IPS-NIHi11 (cell line): ENCODE data around the gene SRGAP3.

Experiments
- DNase-seq: peaks from one replicate; pipeline ENCODE4 v3.0.0; 2012; ENCODE audit warnings: mixed read lengths, low spot score

The SRGAP3 gene

GRCh38 chr3:9251055-9251786 lies 1.8 kb upstream of the SRGAP3 start:
- no peak for DNase-seq

- no peak for DNase-seq
Measured at GRCh38 chr3:9250236-9250635, 790 bp upstream of the SRGAP3 start.

GRCh38 chr3:9248522-9249271 lies 749 bp downstream of the SRGAP3 start:
- DNase-seq: no peak

GRCh38 chr3:9247941-9248521 lies 1.4 kb downstream of the SRGAP3 start:
- no peak for DNase-seq

GRCh38 chr3:9247361-9247940 lies 2.0 kb downstream of the SRGAP3 start:
- no peak for DNase-seq

- DNase-seq: no peak
Measured at GRCh38 chr3:9246189-9246588, 3.3 kb downstream of the SRGAP3 start.

GRCh38 chr3:9244495-9245183 lies 4.8 kb downstream of the SRGAP3 start:
- no peak for DNase-seq

- DNase-seq: no peak
Measured at GRCh38 chr3:9241956-9242355, 7.5 kb downstream of the SRGAP3 start.

GRCh38 chr3:9239680-9240079 lies 9.8 kb downstream of the SRGAP3 start:
- DNase-seq: no peak

- DNase-seq: no peak
Measured at GRCh38 chr3:9238721-9239295, 10.6 kb downstream of the SRGAP3 start.

GRCh38 chr3:9238276-9238675 lies 11.2 kb downstream of the SRGAP3 start:
- no peak for DNase-seq

GRCh38 chr3:9233814-9234600 lies 15.4 kb downstream of the SRGAP3 start:
- DNase-seq: no peak

- DNase-seq: no peak
Measured at GRCh38 chr3:9233101-9233500, 16.3 kb downstream of the SRGAP3 start.

- no peak for DNase-seq
Measured at GRCh38 chr3:9231937-9232336, 17.5 kb downstream of the SRGAP3 start.

GRCh38 chr3:9231471-9231870 lies 18.0 kb downstream of the SRGAP3 start:
- DNase-seq: no peak

- no peak for DNase-seq
Measured at GRCh38 chr3:9231006-9231405, 18.4 kb downstream of the SRGAP3 start.

GRCh38 chr3:9230596-9230995 lies 18.9 kb downstream of the SRGAP3 start:
- no peak for DNase-seq

- DNase-seq: no peak
Measured at GRCh38 chr3:9229879-9230278, 19.6 kb downstream of the SRGAP3 start.

GRCh38 chr3:9229325-9229724 lies 20.1 kb downstream of the SRGAP3 start:
- no peak for DNase-seq

GRCh38 chr3:9226326-9226725 lies 23.1 kb downstream of the SRGAP3 start:
- no peak for DNase-seq

GRCh38 chr3:9225268-9225667 lies 24.2 kb downstream of the SRGAP3 start:
- DNase-seq: no peak
